OCI-LY7 (cell line): Measurements from ENCODE around the gene GPR55.

Experiments
- EZH2phosphoT487 ChIP-seq: fragments of 200-600 bp; sonication (generic); IDR thresholded peaks from 2 replicates; pipeline ENCODE4 v1.6.1; 2018; ENCODE audit warnings: low read depth, borderline replicate concordance, mild to moderate bottlenecking, mixed run types, antibody characterized with exemption, low read length, moderate library complexity, mixed read lengths
- TF ChIP-seq, protein P1 (sequence below): fragments of 200-600 bp; sonication (generic); conservative IDR thresholded peaks from 2 replicates; pipeline ENCODE4 v1.5.1; 2014; ENCODE audit warnings: mild to moderate bottlenecking, antibody characterized with exemption, low read length, moderate library complexity, mixed read lengths

DNA sequence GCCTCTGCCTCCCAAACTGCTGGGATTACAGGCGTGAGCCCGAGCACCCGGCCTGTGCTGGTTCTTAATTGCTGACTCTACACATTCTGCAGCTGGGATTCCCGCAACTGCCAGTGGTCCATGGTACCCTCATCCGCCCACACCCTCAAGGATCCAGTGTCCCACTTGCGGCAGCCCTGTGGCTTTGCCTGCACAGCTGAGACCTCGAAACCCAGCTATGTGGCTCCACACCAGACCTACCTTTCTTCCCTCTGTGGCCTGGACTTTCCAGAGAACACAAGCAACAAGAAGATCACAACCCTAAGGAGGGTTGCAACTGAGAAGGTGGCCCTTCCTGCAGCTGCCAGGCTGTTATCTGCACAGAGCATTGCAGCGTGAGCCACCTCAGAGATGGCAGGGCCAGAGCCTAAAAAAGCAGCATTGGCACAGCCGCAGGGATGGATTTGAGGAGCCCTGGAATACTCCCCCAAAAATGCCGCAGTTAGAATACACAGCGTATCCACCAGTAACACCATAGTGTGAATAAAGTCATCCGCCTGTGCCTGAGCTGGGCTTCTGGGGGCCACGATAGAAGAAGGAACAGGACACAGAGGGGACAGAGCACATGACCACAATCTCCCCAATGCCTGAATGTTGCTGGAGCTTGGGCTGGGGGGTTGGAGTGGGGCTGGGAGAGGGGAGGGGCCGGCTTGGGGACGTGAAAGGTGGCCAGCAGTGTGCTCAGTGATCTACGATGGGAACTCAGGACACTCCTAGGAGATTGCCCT, 1.9 kb downstream of the GPR55 start:
- TF ChIP-seq, protein P1, sequence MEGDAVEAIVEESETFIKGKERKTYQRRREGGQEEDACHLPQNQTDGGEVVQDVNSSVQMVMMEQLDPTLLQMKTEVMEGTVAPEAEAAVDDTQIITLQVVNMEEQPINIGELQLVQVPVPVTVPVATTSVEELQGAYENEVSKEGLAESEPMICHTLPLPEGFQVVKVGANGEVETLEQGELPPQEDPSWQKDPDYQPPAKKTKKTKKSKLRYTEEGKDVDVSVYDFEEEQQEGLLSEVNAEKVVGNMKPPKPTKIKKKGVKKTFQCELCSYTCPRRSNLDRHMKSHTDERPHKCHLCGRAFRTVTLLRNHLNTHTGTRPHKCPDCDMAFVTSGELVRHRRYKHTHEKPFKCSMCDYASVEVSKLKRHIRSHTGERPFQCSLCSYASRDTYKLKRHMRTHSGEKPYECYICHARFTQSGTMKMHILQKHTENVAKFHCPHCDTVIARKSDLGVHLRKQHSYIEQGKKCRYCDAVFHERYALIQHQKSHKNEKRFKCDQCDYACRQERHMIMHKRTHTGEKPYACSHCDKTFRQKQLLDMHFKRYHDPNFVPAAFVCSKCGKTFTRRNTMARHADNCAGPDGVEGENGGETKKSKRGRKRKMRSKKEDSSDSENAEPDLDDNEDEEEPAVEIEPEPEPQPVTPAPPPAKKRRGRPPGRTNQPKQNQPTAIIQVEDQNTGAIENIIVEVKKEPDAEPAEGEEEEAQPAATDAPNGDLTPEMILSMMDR = no peak
- no peak for TF ChIP-seq EZH2phosphoT487
